Hematopoietic multipotent progenitor cell treated with erythropoietin and hydrocortisone succinate and interleukin-3 and kit ligand, for 15 days (in vitro differentiated cells): ENCODE data around the gene ASIC2.

ENCODE experiments used
- DNase-seq: peaks from one replicate; pipeline ENCODE4 v3.0.0-alpha.2; 2015; ENCODE audit warnings: low spot score

The ASIC2 gene

DNA sequence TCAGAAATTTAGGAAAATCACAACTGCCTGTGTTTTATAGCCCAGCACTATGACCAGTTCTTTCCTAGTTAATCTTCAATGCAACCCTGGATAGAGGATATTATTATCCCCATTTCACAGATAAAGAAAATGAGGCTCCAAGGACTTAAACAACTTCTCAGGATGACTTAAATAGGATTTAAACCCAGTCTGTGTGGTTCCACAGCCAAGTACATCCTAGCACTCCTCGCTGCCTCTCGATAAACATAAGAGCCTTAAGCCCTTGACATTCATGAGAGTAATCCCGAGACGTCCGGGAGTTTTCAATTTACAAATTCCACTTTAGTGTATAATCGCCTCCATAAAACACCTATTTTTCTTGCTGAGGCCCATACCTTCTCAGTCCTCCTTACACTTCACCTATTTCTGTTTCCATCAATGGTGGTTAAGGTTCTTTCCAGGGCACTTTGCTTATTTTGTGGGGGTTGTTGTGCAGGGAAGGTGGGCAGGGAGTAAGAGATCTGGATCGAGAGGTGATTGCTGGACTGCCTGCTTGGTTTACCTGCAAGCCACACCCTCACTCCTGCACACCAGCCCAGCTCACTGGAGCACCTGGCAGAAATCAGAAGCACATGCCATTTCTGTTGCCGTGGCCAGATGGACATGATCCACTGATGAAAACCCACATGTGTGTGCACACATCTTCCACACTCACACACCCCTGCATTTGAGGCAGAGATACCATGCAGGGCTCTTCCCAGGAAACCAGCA, 50.5 kb downstream of the ASIC2 start:
- DNase-seq, result no peak

DNA sequence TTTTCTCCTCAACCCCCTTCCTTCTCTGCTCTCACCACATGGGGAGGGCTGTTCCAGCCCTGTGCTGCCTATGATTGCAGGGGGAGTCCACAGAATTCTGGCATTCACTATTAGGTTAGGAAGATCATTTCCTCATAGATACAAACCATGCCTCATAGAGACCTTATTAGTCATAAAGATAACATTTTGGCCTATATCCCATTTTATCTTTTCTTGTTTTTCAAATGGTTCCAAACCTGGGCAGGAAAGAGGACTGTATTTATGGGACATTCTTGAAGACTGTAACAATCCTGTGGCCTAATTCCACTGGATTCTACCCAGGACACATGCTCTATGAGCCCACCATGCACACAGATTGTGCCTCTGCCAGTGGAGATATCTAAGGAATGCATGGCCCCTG, 51.7 kb downstream of the ASIC2 start:
- DNase-seq, result no peak

DNA sequence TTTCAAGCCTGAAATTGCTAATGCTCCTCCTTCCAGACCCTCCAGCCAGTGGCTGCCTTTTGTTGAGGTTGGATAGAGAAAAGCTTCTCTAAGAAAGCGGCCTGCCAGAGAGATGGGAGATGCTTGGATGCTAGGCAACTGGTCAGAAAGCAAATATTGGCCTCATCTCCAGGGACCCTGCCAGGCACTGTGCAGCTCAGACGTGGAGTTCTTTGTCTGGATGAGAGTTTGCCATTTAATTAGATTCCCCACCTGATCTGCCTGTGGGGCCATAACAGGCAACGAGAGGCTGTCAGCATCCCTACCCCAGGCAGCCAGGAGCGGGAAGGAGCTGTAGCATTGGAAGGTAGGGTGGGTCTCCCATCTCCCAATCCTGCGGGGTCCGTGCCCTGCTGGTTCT, 52.7 kb downstream of the ASIC2 start:
- no peak for DNase-seq

DNA sequence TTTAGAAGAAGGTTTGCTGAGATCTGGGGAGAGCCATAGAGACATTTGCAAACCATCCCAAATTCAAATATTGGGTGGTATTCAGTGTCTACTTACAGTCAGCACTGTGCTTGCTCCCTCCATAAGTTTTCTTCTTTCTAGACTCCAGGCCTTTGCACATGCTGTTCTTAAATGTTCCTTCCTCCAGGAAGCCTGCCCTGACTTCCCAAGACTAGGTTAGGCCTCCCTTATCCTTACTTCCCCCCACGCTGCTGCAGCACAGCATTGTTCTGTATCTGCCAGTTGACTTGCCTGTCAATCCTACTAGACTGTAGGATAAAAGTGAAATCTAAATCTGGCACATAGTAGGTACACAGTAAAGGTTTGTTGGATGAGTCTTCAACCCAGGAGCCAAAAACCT, 53.4 kb downstream of the ASIC2 start:
- DNase-seq, result no peak

DNA sequence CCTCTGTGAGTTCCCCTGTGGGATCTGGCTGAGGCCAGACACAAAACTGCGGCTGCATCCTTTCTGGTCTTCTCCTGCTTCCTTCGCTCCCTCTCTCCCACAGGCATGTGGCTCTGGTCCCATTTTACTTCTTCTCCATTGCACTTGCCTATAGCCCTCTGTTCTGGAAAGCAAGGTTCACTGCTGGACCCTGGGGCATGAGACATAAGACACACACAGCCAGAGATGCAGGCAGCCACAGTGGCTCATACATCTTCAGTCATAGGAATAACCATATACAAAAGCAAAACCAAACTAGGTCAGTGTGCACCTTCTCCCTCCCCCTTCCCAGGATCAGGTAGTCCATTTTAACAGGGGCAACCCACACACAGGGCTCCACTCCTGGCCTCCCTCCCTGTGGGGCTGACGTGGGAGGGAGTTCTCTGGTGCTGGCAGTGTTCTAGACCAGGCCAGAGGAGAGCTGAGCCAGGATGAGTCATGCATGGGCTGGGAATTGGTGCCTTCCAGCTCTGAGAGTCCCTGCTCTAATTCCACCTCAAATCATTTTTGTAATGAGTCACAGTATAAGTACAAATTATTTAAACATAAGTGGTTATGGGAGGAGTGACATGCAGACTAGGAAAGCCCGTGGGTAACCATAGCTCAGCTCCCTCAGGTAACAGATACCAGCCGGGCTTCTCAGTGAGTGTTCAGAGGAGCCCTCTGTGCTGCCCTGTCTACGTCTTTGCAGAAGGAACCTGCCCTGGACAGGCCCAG, 58.0 kb downstream of the ASIC2 start:
- DNase-seq, result no peak

DNA sequence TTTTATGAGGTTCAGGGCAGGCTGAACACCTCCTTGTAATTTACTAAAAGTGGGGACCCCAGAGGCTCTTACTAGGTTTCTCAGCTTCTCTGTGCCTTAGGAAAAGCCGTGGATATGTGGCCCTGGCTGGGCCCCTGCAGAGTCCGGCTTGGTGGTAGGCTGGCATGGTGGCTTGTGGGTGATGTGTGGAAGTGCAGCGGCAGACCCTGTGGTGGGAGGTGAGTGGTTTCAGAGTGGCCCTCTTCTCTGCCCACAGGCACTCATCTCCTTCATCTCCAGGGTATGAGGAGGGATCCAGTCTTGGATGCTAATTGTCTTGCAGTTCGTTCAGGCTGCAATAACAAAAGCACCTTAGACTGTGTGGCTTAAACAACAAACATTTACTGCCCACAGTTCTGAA, 58.9 kb downstream of the ASIC2 start:
- no peak for DNase-seq

DNA sequence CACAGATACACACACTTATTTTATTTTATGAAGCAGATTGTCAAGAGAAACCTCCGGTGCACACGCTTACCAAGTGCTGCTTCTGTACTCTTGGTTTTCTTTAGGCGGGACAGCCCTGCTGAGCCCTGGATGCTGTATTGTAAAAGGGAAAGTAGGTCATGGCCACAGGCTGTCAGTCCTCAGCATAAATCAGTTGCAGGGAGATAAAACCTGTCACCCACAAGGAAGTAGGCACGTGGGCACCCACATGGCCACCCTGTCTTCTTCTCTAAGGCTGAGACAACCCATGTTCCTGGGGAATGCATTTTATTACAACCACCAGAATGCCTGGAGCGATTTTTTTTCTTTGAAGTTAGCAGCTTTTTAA, 59.3 kb downstream of the ASIC2 start:
- no peak for DNase-seq

DNA sequence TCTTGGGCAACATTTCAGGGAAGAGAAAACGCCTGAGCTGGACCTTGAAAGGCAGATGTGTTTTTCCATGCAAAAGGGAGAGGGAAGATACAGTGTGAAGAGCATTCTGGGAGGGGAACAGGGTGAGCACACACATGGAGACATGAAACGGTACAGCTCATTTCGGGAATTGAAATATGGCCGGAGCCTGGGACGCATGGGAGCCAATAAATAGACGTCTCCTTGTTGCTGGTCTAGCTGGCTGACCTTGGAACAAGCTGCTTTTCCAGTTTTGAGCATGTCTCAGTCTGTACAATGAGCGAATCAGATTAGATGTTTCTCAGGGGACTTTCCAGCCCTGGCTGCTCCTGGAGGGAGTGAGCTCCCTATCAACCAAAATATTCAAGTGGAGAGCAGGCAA, 63.6 kb downstream of the ASIC2 start:
- DNase-seq, result no peak

DNA sequence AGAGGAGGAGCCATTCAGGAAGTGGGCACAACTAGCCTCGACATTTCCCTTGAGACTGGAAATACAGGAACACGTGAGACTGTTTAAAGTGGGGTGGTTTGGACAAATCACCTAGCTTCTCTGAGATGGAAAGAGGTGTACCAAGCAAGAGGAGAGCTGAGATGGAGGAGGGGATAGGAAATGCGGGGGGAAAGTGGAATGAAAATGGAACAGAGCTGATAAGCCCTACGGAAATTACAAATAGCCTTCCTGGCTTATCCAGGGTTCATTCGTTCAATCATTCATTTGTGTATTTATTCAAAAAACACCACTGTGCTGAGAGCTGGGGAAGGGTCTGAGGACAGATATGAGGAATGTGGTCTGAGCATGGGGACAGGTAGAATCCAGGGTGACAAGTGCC, 64.1 kb downstream of the ASIC2 start:
- no peak for DNase-seq

DNA sequence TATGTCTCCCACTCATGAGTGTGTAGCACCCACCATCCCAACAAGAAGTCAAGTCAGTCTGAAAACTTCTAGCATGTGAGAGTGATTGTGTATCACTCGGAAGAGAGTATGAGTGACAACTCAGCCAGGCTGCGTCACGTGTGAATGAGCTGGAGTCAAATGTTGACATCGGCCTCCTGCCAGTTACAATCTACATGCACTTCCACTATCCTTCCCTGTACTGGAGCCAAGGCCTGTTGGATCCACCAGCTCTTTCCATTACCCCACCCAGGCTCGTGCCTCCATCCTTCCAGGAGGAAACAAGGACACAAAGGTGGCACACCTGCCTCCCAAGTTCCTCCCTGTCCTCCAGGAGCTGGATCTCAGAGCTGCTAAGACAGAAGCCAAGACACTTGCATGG, 64.5 kb downstream of the ASIC2 start:
- DNase-seq, result no peak

DNA sequence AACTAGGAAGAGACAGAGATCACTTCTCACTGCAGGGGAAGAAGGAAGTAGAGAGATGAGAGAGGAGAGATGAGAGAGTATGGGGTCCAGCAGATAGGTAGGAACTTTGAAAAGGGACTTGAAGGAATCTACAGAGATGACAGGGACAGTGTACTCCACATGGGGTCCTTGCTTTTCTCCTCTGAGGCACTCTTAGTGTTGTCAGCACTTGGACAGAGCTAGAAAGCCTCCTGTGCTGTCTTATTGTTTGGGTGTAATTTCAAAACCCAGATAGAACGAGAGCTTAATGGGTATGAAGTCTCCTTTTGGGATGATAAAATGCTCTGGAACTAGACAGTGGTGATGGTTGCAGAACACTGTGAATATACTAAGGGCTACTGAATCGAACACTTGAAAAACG, 65.2 kb downstream of the ASIC2 start:
- no peak for DNase-seq

DNA sequence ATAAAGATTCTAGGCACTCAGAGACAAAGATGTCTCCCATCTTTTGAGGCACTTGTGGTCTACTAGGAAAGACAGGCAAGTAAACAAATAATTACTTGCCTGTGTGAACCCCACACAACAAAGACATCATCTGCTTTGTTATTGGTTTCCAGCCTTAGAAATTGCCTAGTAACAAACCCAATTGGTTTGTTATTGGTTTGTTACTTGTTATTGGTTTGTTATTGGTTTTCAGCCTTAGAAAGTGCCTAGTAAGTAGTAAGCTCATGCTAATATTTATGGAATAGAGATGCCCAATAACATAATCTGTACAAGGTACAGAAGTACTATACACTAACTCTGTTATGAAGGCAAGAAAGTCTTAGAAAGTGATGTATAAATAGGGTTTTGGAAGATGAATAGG, 67.1 kb downstream of the ASIC2 start:
- no peak for DNase-seq

DNA sequence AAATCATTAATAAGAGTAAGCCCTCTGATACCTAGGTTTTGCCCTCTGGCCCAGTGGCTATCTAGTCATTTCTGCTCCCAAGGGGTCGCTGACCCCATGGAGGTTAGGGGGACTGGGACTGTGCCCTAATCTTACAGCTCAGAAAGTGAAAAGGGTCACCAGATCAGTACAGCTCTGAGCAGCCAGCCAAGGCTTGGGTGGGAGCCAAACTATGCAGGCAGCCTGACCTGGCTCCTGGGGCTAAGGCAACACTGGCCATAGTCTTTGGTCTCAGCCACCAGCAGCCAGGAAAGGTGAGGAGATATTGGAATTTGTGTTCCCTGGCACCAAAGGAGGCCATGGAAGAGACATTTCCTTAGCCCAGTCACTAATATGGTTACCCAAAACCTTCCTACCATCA, 67.6 kb downstream of the ASIC2 start:
- no peak for DNase-seq

DNA sequence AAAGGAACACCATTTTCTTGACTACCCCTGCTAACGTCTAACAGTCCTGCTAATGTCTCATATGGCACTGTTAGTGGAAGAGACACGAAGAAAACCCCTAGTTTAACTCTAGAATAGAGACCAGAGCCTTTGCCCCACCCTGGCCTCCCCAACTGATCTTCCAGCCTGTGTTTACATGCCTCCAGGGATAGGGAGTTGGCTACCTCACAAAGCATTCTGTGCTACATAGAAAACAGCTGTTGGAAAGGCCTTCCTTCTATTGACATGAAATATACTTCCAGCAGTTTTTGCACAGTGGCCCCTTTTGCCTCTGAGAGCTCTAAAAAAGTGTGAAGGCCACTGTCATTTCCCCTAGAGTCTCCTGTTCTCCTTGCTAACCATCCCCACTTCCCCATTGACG, 73.1 kb downstream of the ASIC2 start:
- no peak for DNase-seq

DNA sequence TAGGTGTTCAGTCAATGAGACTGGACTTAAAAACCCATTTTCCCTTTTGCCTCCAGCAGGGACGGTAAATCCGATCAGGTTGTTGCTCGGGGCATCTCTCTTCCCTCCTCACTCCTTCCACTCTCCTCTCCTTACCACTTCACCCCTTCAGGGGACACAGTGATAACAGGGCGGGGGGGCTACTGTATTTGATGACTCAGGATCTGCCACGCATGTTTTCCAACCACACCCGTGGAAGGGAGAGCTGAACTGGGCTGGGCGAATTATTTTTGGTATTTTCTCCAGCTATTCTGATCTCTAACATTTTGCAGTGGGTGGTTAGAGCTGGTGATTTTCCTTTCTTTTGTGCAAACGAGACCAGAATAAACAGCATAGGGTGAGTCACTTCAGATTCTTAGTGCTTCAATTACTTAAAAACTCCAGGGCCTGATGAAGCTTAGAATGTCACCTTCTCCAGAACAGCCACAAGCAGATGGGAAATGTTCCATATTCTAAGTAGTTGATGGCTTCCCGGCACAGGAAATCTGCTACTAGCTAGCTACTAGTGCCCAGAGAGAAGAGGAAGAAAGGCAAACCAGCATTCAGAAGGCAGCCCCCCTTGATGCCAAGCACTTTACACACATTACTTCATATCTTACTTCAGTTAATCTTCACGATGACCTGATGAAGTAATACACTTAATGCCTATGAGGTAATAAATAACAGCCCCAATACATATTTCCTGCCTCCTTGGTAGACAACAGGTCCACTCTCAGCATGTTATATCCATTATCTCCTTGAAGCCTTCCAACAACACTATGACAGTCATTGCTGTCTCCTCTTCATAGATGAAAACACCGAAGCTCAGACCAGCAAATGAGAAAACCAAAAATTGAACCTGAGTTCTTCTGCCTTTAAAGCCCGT, 74.1 kb downstream of the ASIC2 start:
- DNase-seq, result no peak

DNA sequence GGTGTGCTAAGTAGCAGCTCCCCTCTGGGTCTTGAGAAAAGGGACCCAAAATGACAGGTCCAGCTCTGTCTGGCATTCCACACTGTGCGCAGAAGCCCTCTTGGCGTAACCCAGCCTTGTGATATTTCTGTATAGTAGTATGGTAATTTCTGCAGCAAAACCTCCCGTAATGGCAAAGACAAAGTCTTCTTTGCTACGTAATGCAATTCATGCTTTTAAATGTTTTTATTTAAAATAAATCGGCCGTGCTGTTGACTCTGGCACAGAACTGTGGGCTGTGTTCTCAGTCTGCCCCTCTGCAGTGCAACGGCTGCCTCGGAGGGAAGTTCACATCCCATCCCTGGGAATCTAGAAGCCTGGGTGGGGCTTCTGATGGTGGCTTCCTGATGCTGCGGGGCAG, 75.2 kb downstream of the ASIC2 start:
- no peak for DNase-seq

DNA sequence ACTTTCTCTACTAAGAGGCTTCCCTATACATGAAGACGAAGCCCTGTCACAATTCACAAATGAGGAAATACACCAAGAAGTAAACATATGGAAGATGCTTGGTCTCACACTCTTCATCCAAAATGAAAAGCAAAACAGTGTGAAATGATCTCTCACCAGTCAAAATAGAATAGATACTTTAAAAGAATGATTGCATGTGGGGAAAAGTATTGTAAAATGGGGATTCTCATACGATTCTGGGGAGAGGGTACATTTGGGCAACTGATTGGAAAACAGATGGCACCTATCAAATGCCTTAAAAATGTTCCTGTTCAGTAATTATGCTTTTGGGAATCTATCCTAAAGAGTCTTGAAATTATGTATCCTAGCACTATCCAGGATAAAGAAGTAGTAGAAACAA, 78.1 kb downstream of the ASIC2 start:
- DNase-seq, result no peak

DNA sequence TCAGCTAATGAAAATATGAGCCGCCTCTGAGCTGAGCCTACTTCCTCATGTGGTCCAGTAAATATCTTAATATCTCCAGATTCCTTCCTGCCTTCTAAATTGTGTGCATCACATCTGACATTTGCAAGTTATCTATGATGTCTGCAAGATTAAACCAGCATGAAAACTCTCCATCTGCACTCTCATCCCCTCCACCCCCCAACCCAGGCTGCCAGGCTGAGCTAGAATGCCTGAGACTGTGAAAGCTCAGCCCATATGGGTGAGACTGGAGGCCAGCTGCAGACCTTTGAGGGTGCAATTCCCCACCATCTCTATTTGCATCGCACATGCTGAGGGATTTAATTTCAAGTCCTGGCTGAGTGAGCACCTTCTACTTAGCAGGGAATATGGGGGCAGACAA, 82.8 kb downstream of the ASIC2 start:
- no peak for DNase-seq

DNA sequence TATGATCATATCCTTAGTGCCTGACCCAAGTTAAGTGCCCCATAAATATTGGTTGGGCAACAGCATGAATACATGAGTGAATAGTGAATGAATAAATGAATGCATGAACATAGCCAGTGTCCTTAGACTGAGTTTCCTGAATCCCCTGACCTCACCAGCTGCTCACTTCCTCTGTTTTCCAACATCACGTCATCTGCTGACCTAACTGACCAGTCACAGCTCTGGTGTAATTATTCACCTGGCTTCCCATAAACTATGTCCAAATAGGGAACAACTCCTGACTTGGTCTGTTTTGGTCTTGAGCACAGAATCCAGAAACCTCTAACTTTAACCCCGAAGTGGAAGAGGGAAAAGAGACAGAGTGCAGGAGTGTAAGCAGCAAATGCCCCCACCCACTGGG, 83.4 kb downstream of the ASIC2 start:
- DNase-seq, result no peak

DNA sequence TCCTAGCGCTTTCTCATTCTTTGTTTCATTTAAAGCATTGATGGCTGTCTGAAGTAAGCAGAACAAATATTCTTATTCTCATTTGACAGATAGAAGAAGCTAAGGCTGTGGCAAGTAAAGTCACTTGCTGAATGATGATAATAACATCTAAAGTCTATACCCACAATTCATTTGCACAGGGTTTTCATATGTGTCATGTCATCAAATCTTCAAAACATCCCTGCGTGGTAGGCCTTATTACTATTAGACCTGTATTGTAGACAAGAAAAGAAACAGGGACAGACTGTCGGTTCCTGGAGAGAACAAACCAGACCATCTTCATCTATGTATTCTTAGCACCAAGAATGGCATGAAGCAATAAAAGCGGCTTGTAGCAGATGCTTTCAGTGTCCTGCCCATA, 85.9 kb downstream of the ASIC2 start:
- no peak for DNase-seq

DNA sequence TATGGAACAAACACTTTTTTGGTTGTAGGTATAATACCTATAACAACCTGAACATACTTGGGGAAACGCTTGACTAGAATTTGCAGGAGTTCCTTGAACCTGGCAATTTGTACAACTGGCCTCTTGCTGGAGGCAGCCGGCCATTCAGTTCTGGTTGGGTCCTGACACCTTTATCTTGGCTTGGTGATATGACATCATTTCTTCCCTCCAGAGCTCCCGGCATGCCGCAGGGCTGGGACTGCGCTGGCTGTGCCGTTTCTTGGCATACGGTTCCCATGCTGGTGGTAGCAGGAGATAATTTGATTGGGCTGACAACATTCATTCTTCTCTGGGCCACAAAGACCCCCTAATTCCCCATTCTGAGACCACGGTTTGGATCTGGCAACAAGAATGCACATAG, 87.5 kb downstream of the ASIC2 start:
- no peak for DNase-seq

DNA sequence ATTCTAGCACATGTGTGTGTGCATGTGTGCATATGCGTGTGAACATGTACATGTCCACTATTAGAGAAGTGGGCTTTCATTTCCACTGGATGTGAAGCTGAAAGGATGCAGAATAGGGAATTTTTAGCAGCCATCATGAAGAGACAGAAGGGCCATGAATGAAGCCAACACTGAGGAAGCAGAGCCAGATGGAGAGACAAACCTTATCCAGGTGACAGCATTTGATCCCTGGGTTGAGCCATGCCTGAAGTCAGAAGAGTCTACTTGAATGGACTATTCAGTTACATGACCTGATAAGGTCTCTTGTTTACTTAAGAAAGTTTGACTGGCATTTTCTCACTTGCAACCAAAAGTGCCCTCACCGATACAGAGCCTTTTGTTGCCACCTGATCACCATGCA, 88.4 kb downstream of the ASIC2 start:
- DNase-seq, result no peak

DNA sequence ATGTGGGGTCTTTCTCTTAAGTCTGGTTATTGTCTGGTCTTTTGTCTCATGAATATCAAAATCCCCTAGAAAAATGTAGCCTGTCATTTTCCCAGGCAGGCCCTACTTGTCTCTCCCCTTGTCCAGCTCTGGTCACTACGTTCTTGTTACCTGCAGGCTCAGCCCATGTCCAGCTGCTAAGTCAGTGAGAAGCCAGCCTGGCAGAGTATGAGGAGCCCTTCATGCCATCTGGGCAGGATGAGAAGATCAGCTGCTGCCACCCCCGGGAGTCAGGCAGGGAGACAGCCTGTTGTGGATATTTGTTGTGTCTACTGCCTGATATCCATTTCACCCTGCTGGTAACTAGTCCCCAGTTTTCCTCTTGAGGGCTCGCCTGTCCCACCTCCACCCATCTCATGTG, 88.9 kb downstream of the ASIC2 start:
- no peak for DNase-seq
